DND-41 (cell line): ENCODE measurements around the gene RALGPS2.

Experiments used
- ATAC-seq: fragments of 200-7000 bp; cut with Tn5 transposase; 3 replicates; pipeline ENCODE4 v1.9.1; 2021; ENCODE audit warnings: low read depth; ENCODE audit not compliant: insufficient read depth
- DNase-seq: peaks from one replicate; pipeline ENCODE4 v3.0.0-alpha.2; 2020
- H2AFZ ChIP-seq: 2 replicates; pipeline ENCODE4 v1.6.0; 2012; ENCODE audit warnings: low read depth, low read length
- H3K27ac ChIP-seq: 2 replicates; pipeline ENCODE4 v1.5.1; 2012; ENCODE audit warnings: low read length, inconsistent platforms
- H3K27me3 ChIP-seq: fragments of 200-600 bp; sonication (generic); 2 replicates; pipeline ENCODE4 v1.6.0; 2012; ENCODE audit warnings: low read length, mild to moderate bottlenecking, inconsistent platforms; ENCODE audit not compliant: insufficient read depth, poor library complexity
- H3K36me3 ChIP-seq: 2 replicates; pipeline ENCODE4 v1.5.1; 2012; ENCODE audit warnings: low read length, inconsistent platforms; ENCODE audit not compliant: insufficient read depth
- H3K4me1 ChIP-seq: 2 replicates; pipeline ENCODE4 v1.5.1; 2012; ENCODE audit warnings: mild to moderate bottlenecking, low read length; ENCODE audit not compliant: insufficient read depth
- H3K4me2 ChIP-seq: 2 replicates; pipeline ENCODE4 v1.6.0; 2012; ENCODE audit warnings: mild to moderate bottlenecking, moderate library complexity, low read length, inconsistent platforms; ENCODE audit not compliant: insufficient read depth
- H3K4me3 ChIP-seq, 2 experiments: fragments of 200-600 bp in 1 of 2; shearing (Covaris generic) in 1 of 2; 2 replicates each; pipeline ENCODE4 v1.5.1; 2012 to 2016; ENCODE audit warnings: inconsistent platforms in 2 of 2, low read length in 2 of 2, mild to moderate bottlenecking in 2 of 2, low read depth in 1 of 2, moderate library complexity in 1 of 2
- H3K79me2 ChIP-seq: 2 replicates; pipeline ENCODE4 v1.6.0; 2012; ENCODE audit warnings: low read length, inconsistent platforms; ENCODE audit not compliant: insufficient read depth
- H3K9ac ChIP-seq: 2 replicates; pipeline ENCODE4 v1.6.0; 2012; ENCODE audit warnings: low read depth, mild to moderate bottlenecking, inconsistent platforms, low read length, moderate library complexity
- H3K9me3 ChIP-seq: 2 replicates; pipeline ENCODE4 v1.5.1; 2012; ENCODE audit warnings: low read length, moderate library complexity, mild to moderate bottlenecking, inconsistent platforms; ENCODE audit not compliant: insufficient read depth, severe bottlenecking
- H4K20me1 ChIP-seq: 2 replicates; pipeline ENCODE4 v1.6.0; 2012; ENCODE audit warnings: low read length; ENCODE audit not compliant: insufficient read depth
- CTCF ChIP-seq: IDR thresholded peaks from 2 replicates; pipeline ENCODE4 v1.5.1; 2012; ENCODE audit warnings: borderline replicate concordance, low read length, moderate library complexity, mild to moderate bottlenecking; ENCODE audit not compliant: poor library complexity, severe bottlenecking; ENCODE audit errors: extremely low read depth
- EZH2 ChIP-seq: IDR thresholded peaks from 3 replicates; pipeline ENCODE4 v1.6.1; 2012; ENCODE audit warnings: borderline replicate concordance, low read depth, mild to moderate bottlenecking, moderate library complexity, low read length, inconsistent platforms; ENCODE audit not compliant: severe bottlenecking

Gene RALGPS2

GRCh38 chr1:178724376-178724727 is 692 bp upstream of the RALGPS2 start:
- Histone ChIP-seq H3K79me2 (peaks cover 36% of the 10 kb centered on the region), H3K9me3 (no peaks in the 10 kb centered on the region), H3K27ac (peak overlapping the region; percentile 83; the same call in 1 of the 2 replicates), H3K4me2 (peak overlapping the region; percentile 60), H3K4me1 (peaks cover 25% of the 10 kb centered on the region), H3K4me3 (peak overlapping the region in 1 of 2 experiments; percentile 75; a peak in 3 of 4 replicates), H3K27me3 (no peaks in the 10 kb centered on the region), H3K9ac (peak overlapping the region; percentile 96), H2AFZ (peak overlapping the region; percentile 95), H4K20me1 (no peaks in the 10 kb centered on the region), H3K36me3 (no peaks in the 10 kb centered on the region; the same call in 1 of the 2 replicates)
- no peak for TF ChIP-seq EZH2
- DNase-seq (no peak), ATAC-seq (no peak)

GRCh38 chr1:178725466-178726086 is 532 bp downstream of the RALGPS2 start:
- Histone ChIP-seq H3K27ac (peak overlapping the region; percentile 81), H3K4me2 (peak overlapping the region; percentile 60), H3K36me3 (no peaks in the 10 kb centered on the region; the same call in 1 of the 2 replicates), H3K9me3 (peaks cover 2% of the 10 kb centered on the region), H3K79me2 (peaks cover 44% of the 10 kb centered on the region), H3K9ac (peak overlapping the region; percentile 96), H2AFZ (peak overlapping the region; percentile 95), H3K27me3 (no peaks in the 10 kb centered on the region), H4K20me1 (no peaks in the 10 kb centered on the region), H3K4me3 (peak overlapping the region; percentile 57 to 75), H3K4me1 (peaks cover 25% of the 10 kb centered on the region)
- DNase-seq, result peak; percentile 45
- TF ChIP-seq CTCF, result peak; percentile 38
- no peak for TF ChIP-seq EZH2
- peak; percentile 60 for ATAC-seq

GRCh38 chr1:178726087-178726517 is 1.1 kb downstream of the RALGPS2 start:
- H4K20me1 ChIP-seq, result no peaks in the 10 kb centered on the region
- DNase-seq (peak; percentile 87), ATAC-seq (peak; percentile 87)
- TF ChIP-seq CTCF, result no peak
- TF ChIP-seq EZH2, result no peak
- peak overlapping the region; percentile 60 for H3K4me2 ChIP-seq
- H3K79me2 ChIP-seq, result peaks cover 46% of the 10 kb centered on the region
- H3K9ac ChIP-seq, result peak overlapping the region; percentile 96
- peak overlapping the region; percentile 95 for H2AFZ ChIP-seq
- H3K4me3 ChIP-seq, result peak overlapping the region; percentile 57 to 75; a peak in 3 of 4 replicates
- peak overlapping the region; percentile 81 for H3K27ac ChIP-seq
- peaks cover 6% of the 10 kb centered on the region for H3K9me3 ChIP-seq
- H3K4me1 ChIP-seq, result peaks cover 25% of the 10 kb centered on the region
- no peaks in the 10 kb centered on the region for H3K27me3 ChIP-seq
- H3K36me3 ChIP-seq, result peaks cover 3% of the 10 kb centered on the region; the same call in 1 of the 2 replicates

- no peaks in the 10 kb centered on the region for H3K27me3 ChIP-seq
- H3K4me2 ChIP-seq, result peak overlapping the region; percentile 60
- no peak for ATAC-seq
- peaks cover 48% of the 10 kb centered on the region for H3K79me2 ChIP-seq
- H3K4me1 ChIP-seq, result peaks cover 25% of the 10 kb centered on the region
- TF ChIP-seq CTCF (no peak), EZH2 (no peak)
- no peaks in the 10 kb centered on the region for H4K20me1 ChIP-seq
- H2AFZ ChIP-seq, result peak overlapping the region; percentile 61
- DNase-seq, result no peak
- H3K9ac ChIP-seq, result peak overlapping the region; percentile 96
- peak overlapping the region; percentile 57 to 75; a peak in 3 of 4 replicates for H3K4me3 ChIP-seq
- peaks cover 3% of the 10 kb centered on the region; the same call in 1 of the 2 replicates for H3K36me3 ChIP-seq
- peak overlapping the region; percentile 69 for H3K27ac ChIP-seq
- peaks cover 6% of the 10 kb centered on the region for H3K9me3 ChIP-seq
Observed at GRCh38 chr1:178726545-178726944, 1.5 kb downstream of the RALGPS2 start.
